Measurements from ENCODE around the gene CREB3L4.

Gene CREB3L4

DNA sequence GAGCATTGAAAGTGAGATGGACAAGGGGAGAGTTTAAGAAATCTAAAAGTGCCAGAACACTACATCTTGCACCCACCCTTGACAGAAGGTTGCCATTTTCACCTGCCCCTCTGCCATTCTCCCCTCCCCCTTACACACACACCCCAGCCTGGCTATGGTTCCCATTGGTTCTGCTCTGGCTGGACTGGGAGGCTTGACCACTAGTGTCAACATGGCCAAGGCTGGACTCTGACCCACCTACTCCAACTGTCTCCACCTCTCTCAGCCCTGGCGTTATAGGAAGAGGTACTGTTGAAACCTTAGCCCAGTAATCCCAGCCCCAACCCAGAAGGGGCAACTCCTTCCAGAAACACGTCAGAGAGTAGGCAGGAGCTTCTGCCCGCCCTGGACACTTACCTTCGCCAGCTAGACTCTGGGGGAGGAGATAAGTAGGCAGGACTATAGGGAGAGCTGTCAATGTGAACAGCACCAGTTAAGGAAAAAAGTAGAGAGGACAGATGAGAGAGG lies 13.8 kb upstream of the CREB3L4 start:
- TF ChIP-seq, protein P1, sequence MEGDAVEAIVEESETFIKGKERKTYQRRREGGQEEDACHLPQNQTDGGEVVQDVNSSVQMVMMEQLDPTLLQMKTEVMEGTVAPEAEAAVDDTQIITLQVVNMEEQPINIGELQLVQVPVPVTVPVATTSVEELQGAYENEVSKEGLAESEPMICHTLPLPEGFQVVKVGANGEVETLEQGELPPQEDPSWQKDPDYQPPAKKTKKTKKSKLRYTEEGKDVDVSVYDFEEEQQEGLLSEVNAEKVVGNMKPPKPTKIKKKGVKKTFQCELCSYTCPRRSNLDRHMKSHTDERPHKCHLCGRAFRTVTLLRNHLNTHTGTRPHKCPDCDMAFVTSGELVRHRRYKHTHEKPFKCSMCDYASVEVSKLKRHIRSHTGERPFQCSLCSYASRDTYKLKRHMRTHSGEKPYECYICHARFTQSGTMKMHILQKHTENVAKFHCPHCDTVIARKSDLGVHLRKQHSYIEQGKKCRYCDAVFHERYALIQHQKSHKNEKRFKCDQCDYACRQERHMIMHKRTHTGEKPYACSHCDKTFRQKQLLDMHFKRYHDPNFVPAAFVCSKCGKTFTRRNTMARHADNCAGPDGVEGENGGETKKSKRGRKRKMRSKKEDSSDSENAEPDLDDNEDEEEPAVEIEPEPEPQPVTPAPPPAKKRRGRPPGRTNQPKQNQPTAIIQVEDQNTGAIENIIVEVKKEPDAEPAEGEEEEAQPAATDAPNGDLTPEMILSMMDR (IDR thresholded peaks at IDR 0.05; ENCODE audit: low read depth, low read length) = no peak
- DNase-seq (ENCODE audit: low read depth, low spot score) = no peak

DNA sequence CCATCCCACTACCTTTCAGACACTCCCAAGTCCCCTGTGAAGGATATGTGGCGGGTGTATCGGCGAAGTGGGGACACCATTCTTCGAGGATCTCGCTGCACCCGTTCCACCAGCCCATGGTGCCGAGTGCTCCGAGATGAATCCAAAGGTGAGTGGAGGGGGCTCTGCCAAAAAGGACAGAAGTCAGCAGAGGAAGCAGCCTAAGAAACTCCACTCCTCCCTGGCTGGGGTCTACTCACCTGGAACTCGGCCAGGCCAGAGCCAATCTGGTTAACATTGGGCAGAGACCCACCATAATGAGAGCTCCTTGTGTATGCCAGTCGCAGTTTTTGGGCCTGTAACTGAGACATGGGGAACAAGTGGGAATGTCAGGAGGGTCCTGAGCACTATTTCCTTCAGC lies 12.9 kb upstream of the CREB3L4 start:
- TF ChIP-seq, protein P1 (IDR thresholded peaks at IDR 0.05; ENCODE audit: low read depth, low read length) = no peak
- in situ Hi-C loops (cut with HindIII; ENCODE audit: low sequenced_read_pairs) = no loop called here

More for the DNA sequence above, 13.8 kb upstream of the CREB3L4 start:
- in situ Hi-C loops (cut with HindIII; ENCODE audit: low sequenced_read_pairs) = no loop called here
- no peak overlapping the region for H3K4me3 ChIP-seq (ENCODE audit: low read depth, low read length)

DNA sequence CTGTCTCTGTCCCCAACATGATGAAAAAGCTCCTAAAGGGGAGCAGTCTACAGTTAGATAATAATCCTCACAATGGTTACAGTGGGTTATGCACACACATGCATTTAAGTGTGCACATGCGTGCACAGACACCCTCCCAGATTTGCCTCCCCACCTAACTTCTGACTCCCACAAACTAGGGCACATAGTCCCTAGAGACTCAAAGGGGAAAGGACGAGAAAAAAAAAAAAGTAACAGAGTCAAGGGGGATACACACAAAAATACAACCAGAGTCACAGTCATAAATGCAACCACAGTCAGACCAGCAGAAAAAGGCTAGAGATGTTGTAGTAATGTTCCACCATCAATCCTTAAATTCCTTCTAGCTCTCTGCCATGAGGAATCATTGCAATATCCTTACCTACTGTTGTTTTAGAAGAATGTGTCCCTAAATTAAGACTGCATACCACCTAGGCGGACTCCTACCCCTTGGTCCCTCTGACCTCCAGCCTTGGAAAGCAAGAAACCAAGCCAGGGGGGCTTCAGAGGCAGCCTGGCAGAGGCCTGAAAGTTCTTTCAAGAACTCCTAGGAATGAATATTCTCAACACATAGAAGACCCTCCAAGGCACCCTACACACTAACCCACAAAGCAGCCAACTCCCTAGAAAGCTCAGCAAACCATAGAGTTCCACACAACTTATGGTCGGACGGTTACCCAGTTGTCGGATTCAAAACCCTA lies 10.5 kb upstream of the CREB3L4 start:
- TF ChIP-seq, protein P1 (IDR thresholded peaks at IDR 0.05; ENCODE audit: low read depth, low read length) = no peak
- no peak for DNase-seq (ENCODE audit: low read depth, low spot score)
- in situ Hi-C loops (cut with HindIII; ENCODE audit: low sequenced_read_pairs) = no loop called here

More for the DNA sequence above, 12.9 kb upstream of the CREB3L4 start:
- no peak for DNase-seq (ENCODE audit: low read depth, low spot score)
- H3K4me3 ChIP-seq (ENCODE audit: low read depth, low read length) = no peak overlapping the region

DNA sequence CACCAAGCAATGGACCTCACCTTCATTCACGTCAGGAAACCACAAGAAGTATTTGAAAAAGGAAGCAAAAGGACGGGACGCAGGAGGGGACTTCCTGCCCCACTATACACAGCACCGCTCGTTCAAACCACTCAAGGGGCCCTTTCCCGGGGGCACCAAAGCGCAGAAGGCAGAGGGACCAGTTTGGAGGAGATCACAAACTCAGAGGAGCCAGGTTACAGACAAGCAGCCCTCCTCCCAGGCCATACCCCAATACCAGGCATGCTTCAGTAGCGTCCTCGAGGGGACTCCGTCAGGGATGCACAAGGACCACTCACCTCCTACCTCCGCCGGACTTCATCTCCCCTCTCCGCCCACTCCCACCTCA lies 10.0 kb upstream of the CREB3L4 start:
- in situ Hi-C loops (cut with HindIII; ENCODE audit: low sequenced_read_pairs) = no loop called here
- TF ChIP-seq, protein P1 (IDR thresholded peaks at IDR 0.05; ENCODE audit: low read depth, low read length) = no peak
- H3K4me3 ChIP-seq (ENCODE audit: low read depth, low read length) = peak overlapping the region; percentile 65
- DNase-seq (ENCODE audit: low read depth, low spot score) = peak; percentile 35

More for the DNA sequence above, 10.5 kb upstream of the CREB3L4 start:
- peak overlapping the region; percentile 65 for H3K4me3 ChIP-seq (ENCODE audit: low read depth, low read length)

DNA sequence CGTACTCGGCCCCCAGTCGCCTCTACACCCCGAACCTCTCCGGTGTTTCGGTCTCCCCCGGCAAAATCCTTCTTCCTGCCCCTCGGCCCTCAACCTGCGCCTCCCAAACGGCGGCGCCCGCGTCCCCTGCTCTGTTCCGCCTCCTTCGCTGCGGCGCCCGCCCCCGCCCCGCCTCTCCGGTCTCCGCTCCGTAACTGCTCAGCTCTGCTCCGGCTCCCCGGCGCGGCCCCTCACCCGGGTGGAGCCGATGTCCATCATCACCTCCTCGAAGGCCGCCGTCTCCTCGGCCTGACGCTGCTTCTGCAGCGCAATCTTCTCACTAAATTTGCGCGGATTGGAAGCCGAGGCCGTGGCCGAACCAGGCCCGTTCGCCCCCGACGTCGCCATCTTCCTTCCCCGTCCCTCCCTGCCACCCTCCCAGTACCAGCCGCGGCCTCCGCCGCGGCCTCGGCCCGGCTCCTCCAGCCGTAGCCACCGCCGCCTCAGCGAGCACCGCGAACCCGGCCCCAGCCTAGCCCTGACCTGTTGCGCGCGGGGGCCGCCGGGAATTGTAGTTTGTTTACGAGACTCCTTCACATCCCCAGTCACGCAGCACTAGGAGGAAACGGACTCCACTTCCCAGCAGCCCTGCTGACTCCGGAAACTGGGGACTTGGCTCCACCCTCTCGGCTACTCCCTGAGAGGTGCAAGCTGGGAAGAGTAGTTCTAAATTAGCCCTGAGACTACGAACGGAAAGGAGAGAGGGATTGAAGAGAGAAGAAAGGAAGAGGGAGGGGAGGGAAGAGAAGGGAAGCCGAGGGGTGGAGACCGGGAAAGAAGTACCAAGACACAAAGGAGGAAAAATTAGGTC lies 9.4 kb upstream of the CREB3L4 start, which contains the start of gene CRTC2:
Gene CRTC2, minus strand, starts transcription at position 502 of the 850 bp plus-strand sequence. Its CDS starts 115 bp downstream, at position 387.
- DNase-seq (ENCODE audit: low read depth, low spot score) = peak; percentile 97
- TF ChIP-seq, protein P1 (IDR thresholded peaks at IDR 0.05; ENCODE audit: low read depth, low read length) = no peak
- in situ Hi-C loops (cut with HindIII; ENCODE audit: low sequenced_read_pairs) = no loop called here
- peak within 1 kb of the TSS; percentile 65 for H3K4me3 ChIP-seq (ENCODE audit: low read depth, low read length)

DNA sequence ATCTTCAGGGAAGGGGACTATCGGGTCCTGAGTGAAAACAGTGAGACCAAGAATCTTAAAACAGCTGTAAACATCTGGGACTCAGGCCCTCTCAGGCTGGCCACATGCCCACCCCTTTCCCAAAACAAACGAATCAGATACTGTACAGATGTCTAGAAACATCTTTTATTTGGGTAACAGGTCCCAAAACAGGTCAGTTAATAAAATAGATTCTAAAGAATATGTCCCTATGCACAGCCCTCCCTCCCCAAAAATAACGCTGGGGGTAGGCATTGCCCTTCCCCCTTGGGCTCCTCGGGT lies 8.8 kb upstream of the CREB3L4 start:
- in situ Hi-C loops (cut with HindIII; ENCODE audit: low sequenced_read_pairs) = no loop called here
- no peak for DNase-seq (ENCODE audit: low read depth, low spot score)
- TF ChIP-seq, protein P1 (IDR thresholded peaks at IDR 0.05; ENCODE audit: low read depth, low read length) = no peak
- no peak overlapping the region for H3K4me3 ChIP-seq (ENCODE audit: low read depth, low read length)

Measured in astrocyte of the spinal cord (primary cell).